HCT116 (cell line): ENCODE results near the gene CACNA1C. TPM values are rescaled to one million over a fixed set of nuclear protein-coding genes. Genes with fewer than 3 reads are reported as not detected.

Source experiments
- ATAC-seq: fragments of 200-7000 bp; cut with Tn5 transposase; 2 replicates; pipeline ENCODE4 v1.9.1; 2020; ENCODE audit warnings: mild to moderate bottlenecking, moderate library complexity
- BruUV-seq: library from RNA; stranded (reverse); fragments of 400-500 nt; replicated peaks from 2 replicates; lab custom pipeline; 2021; lab: Mats Ljungman, UMichigan
- CTCF ChIA-PET: fragments of 300-600 bp; sonication (Branson Sonifier 250); formaldehyde crosslinking; loops from one replicate; lab custom pipeline; 2021; ENCODE audit warnings: antibody characterized with exemption; lab: Charles Lee
- POLR2A ChIA-PET: fragments of 300-600, 350-600 bp; sonication (Branson Sonifier 250); formaldehyde crosslinking; loops from one replicate; lab custom pipeline; 2021; ENCODE audit warnings: antibody characterized with exemption; lab: Charles Lee
- RAD21 ChIA-PET, 2 experiments: fragments of 300-600 bp; sonication (Branson Sonifier 250); formaldehyde crosslinking; loops; one replicate each; lab custom pipeline; 2023; ENCODE audit warnings: low total read pairs in 2 of 2; ENCODE audit not compliant: uncharacterized antibody in 2 of 2, unreplicated experiment in 2 of 2, low non-redundant PET in 1 of 2; lab: Charles Lee
- DNase-seq: peaks from one replicate; pipeline ENCODE4 v3.0.0-alpha.2; 2010; ENCODE audit warnings: low read depth, low spot score
- H2AFZ ChIP-seq: fragments of 200-600 bp; shearing (Covaris generic), sonication (generic); 2 replicates; pipeline ENCODE4 v1.6.1; 2017; ENCODE audit warnings: low read depth, mixed run types, mixed read lengths, antibody characterized with exemption, low read length; ENCODE audit not compliant: poor library complexity, severe bottlenecking
- H3K27ac ChIP-seq: 2 replicates; pipeline ENCODE4 v1.5.1; 2012; ENCODE audit warnings: low read depth, low read length
- H3K27me3 ChIP-seq: fragments of 200-600 bp; sonication (generic); 2 replicates; pipeline ENCODE4 v1.6.1; 2016; ENCODE audit warnings: mixed run types, low read length, mixed read lengths; ENCODE audit not compliant: insufficient read depth
- H3K36me3 ChIP-seq, 2 experiments: fragments of 200-500 bp in 1 of 2; fragments of 200-600 bp in 1 of 2; sonication (Bioruptor generic) in 1 of 2; sonication (generic) in 1 of 2; 2 replicates each; pipeline versions ENCODE4 v1.5.1 to v1.6.1; 2014 to 2016; ENCODE audit warnings: low read length in 2 of 2, inconsistent platforms in 1 of 2, mixed read lengths in 1 of 2, mixed run types in 1 of 2; ENCODE audit not compliant: insufficient read depth in 2 of 2, control insufficient read depth in 1 of 2
- H3K4me1 ChIP-seq, 2 experiments: fragments of 200-600 bp in 1 of 2; sonication (generic) in 1 of 2; 2 replicates each; pipeline versions ENCODE4 v1.5.1 to v1.6.1; 2012 to 2017; ENCODE audit warnings: low read length in 2 of 2, inconsistent platforms in 1 of 2, mild to moderate bottlenecking in 1 of 2, mixed read lengths in 1 of 2, mixed run types in 1 of 2, moderate library complexity in 1 of 2; ENCODE audit not compliant: insufficient read depth in 2 of 2, control insufficient read depth in 1 of 2
- H3K4me2 ChIP-seq: fragments of 200-600 bp; sonication (generic); 2 replicates; pipeline ENCODE4 v1.6.1; 2017; ENCODE audit warnings: mixed run types, low read length, mixed read lengths
- H3K4me3 ChIP-seq, 2 experiments: fragments of 200-600 bp in 1 of 2; sonication (generic) in 1 of 2; replicated peaks in 1 of 2; 2 replicates each; pipeline ENCODE4 v1.5.1; 2011 to 2016; ENCODE audit warnings: low read length in 2 of 2, control low read depth in 1 of 2, low read depth in 1 of 2, mild to moderate bottlenecking in 1 of 2, mixed read lengths in 1 of 2, mixed run types in 1 of 2
- H3K79me2 ChIP-seq: fragments of 200-600 bp; sonication (generic); 2 replicates; pipeline ENCODE4 v1.6.1; 2017; ENCODE audit warnings: mild to moderate bottlenecking, mixed run types, low read length, moderate library complexity, mixed read lengths; ENCODE audit not compliant: insufficient read depth
- H3K9ac ChIP-seq: fragments of 200-600 bp; sonication (generic); 2 replicates; pipeline ENCODE4 v1.6.1; 2016; ENCODE audit warnings: low read length, mixed read lengths
- H3K9me2 ChIP-seq: fragments of 200-600 bp; sonication (generic), shearing (Covaris generic); 2 replicates; pipeline ENCODE4 v1.6.1; 2017; ENCODE audit warnings: mixed run types, mild to moderate bottlenecking, moderate library complexity; ENCODE audit not compliant: insufficient read depth
- H3K9me3 ChIP-seq, 2 experiments: fragments of 200-500 bp in 1 of 2; fragments of 200-600 bp in 1 of 2; sonication (Bioruptor generic) in 1 of 2; sonication (generic) in 1 of 2; 2 replicates each; pipeline ENCODE4 v1.6.1; 2014 to 2017; ENCODE audit warnings: low read length in 2 of 2, mixed read lengths in 2 of 2, inconsistent platforms in 1 of 2, low read depth in 1 of 2, mild to moderate bottlenecking in 1 of 2, mixed run types in 1 of 2, moderate library complexity in 1 of 2; ENCODE audit not compliant: control insufficient read depth in 1 of 2, insufficient read depth in 1 of 2
- H4K20me1 ChIP-seq: fragments of 200-600 bp; sonication (generic), shearing (Covaris generic); 2 replicates; pipeline ENCODE4 v1.6.1; 2017; ENCODE audit warnings: mixed run types, mild to moderate bottlenecking, moderate library complexity; ENCODE audit not compliant: insufficient read depth
- CBX3 ChIP-seq: IDR thresholded peaks from 2 replicates; pipeline ENCODE4 v1.6.1; 2012; ENCODE audit warnings: low read depth
- CEBPB ChIP-seq: IDR thresholded peaks from 2 replicates; pipeline ENCODE4 v1.6.1; 2012; ENCODE audit warnings: low read depth
- ELF1 ChIP-seq: IDR thresholded peaks from 2 replicates; pipeline ENCODE4 v1.6.1; 2012; ENCODE audit warnings: low read depth, borderline replicate concordance
- FOSL1 ChIP-seq: IDR thresholded peaks from 2 replicates; pipeline ENCODE4 v1.6.1; 2012; ENCODE audit warnings: low read depth
- JUND ChIP-seq: IDR thresholded peaks from 2 replicates; pipeline ENCODE4 v1.6.1; 2012
- POLR2A ChIP-seq: IDR thresholded peaks from 2 replicates; pipeline ENCODE4 v1.7.0; 2011; ENCODE audit warnings: borderline replicate concordance; ENCODE audit not compliant: insufficient read depth, insufficient read length; ENCODE audit errors: extremely low read depth
- POLR2AphosphoS5 ChIP-seq: IDR thresholded peaks from 2 replicates; pipeline ENCODE4 v1.6.1; 2011; ENCODE audit warnings: mild to moderate bottlenecking, low read depth, low read length, moderate library complexity
- RAD21 ChIP-seq: IDR thresholded peaks from 2 replicates; pipeline ENCODE4 v1.6.1; 2012; ENCODE audit warnings: low read depth, mild to moderate bottlenecking
- SP1 ChIP-seq: IDR thresholded peaks from 2 replicates; pipeline ENCODE4 v1.6.1; 2012; ENCODE audit warnings: low read depth
- SRF ChIP-seq: IDR thresholded peaks from 2 replicates; pipeline ENCODE4 v1.6.1; 2012; ENCODE audit warnings: low read depth
- TCF7L2 ChIP-seq: IDR thresholded peaks from 2 replicates; pipeline ENCODE4 v1.7.0; 2011; ENCODE audit warnings: borderline replicate concordance, inconsistent platforms; ENCODE audit not compliant: insufficient read depth, insufficient read length; ENCODE audit errors: extremely low read depth
- YY1 ChIP-seq: IDR thresholded peaks from 2 replicates; pipeline ENCODE4 v1.6.1; 2011; ENCODE audit warnings: low read length, low read depth, moderate library complexity, mild to moderate bottlenecking; ENCODE audit not compliant: insufficient replicate concordance; ENCODE audit errors: extremely low read depth
- ZFX ChIP-seq: fragments of 450-650 bp; IDR thresholded peaks from 2 replicates; pipeline ENCODE4 v1.6.1; 2017
- ZNF274 ChIP-seq: fragments of 200-500 bp; sonication (Bioruptor generic); IDR thresholded peaks from 2 replicates; pipeline ENCODE4 v1.6.1; 2014; ENCODE audit warnings: mild to moderate bottlenecking, low read depth, low read length, inconsistent platforms
- intact Hi-C: fragments of 100-400 bp; cut with micrococcal nuclease; formaldehyde crosslinking; loops from 2 replicates; pipeline ENCODE4 v1.10.0; 2022
- total RNA-seq: library from RNA; stranded (reverse); gene quantifications from one replicate; pipeline ENCODE4 v1.2.1, GENCODE V29; 2021; ENCODE audit not compliant: unreplicated experiment
- TF ChIP-seq, protein P1 (sequence below): IDR thresholded peaks from 2 replicates; pipeline ENCODE4 v1.6.1; 2012; ENCODE audit warnings: low read depth
- TF ChIP-seq, protein P2 (sequence below), 3 experiments: fragments of 200-600 bp in 1 of 3; sonication (generic) in 1 of 3; IDR thresholded peaks in 2 of 3; conservative IDR thresholded peaks in 1 of 3; 2 replicates each; pipeline ENCODE4 v1.5.1; 2012 to 2017; ENCODE audit warnings: low read depth in 2 of 3, low read length in 2 of 3, antibody characterized with exemption in 1 of 3, borderline replicate concordance in 1 of 3, control low read depth in 1 of 3, mild to moderate bottlenecking in 1 of 3, mixed read lengths in 1 of 3, mixed run types in 1 of 3, moderate library complexity in 1 of 3; ENCODE audit not compliant: insufficient read depth in 1 of 3
- TF ChIP-seq, protein P3 (sequence below): IDR thresholded peaks from 2 replicates; pipeline ENCODE4 v1.6.1; 2012
- TF ChIP-seq, protein P4 (sequence below): IDR thresholded peaks from 2 replicates; pipeline ENCODE4 v1.6.1; 2012
- TF ChIP-seq, protein P5 (sequence below): IDR thresholded peaks from 2 replicates; pipeline ENCODE4 v1.6.1; 2011; ENCODE audit warnings: mild to moderate bottlenecking, low read length, moderate library complexity; ENCODE audit not compliant: insufficient replicate concordance; ENCODE audit errors: extremely low read depth

Gene CACNA1C
- total RNA-seq, 1 experiment from 2014 or later: 0.05 TPM

DNA sequence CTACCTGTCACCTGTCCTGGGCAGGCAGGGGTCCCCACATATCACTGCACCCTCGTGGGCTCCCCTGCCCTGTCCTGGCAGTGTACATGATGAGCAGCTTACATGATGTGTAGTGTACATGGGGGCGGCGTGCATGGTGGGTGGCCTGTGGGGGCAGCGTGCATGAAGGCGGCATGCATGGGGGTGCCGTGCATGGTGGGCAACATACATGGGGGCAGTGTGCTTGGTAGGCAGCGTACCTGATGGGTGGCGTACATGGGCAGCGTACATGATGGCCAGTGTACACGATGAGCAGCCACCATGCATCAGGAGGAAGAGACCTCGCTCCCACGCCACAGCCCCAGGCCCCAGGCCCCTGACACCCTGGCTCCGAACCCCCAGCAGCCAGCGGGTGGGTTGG is 266.3 kb downstream of the CACNA1C start:
- POLR2A ChIA-PET: no interaction called here
- H3K27ac ChIP-seq: no peak overlapping the region
- no peak overlapping the region for H3K4me3 ChIP-seq
- H2AFZ ChIP-seq: no peak overlapping the region
- ATAC-seq (no peak), DNase-seq (no peak)
- H3K4me1 ChIP-seq: peaks cover 7 to 11% of the 10 kb centered on the region in 2 experiments
- BruUV-seq: no TSS peak
- no peak overlapping the region for H3K4me2 ChIP-seq
- H3K27me3 ChIP-seq: no peaks in the 10 kb centered on the region; the same call in 1 of the 2 replicates
- no peaks in the 10 kb centered on the region for H3K9me2 ChIP-seq
- TF ChIP-seq ELF1 (no peak), JUND (no peak), FOSL1 (no peak), RAD21 (no peak), TCF7L2 (no peak), SP1 (no peak), POLR2AphosphoS5 (no peak), SRF (no peak), ZNF274 (no peak), CEBPB (no peak), YY1 (no peak), POLR2A (no peak), ZFX (no peak), CBX3 (no peak)
- TF ChIP-seq, protein P1, sequence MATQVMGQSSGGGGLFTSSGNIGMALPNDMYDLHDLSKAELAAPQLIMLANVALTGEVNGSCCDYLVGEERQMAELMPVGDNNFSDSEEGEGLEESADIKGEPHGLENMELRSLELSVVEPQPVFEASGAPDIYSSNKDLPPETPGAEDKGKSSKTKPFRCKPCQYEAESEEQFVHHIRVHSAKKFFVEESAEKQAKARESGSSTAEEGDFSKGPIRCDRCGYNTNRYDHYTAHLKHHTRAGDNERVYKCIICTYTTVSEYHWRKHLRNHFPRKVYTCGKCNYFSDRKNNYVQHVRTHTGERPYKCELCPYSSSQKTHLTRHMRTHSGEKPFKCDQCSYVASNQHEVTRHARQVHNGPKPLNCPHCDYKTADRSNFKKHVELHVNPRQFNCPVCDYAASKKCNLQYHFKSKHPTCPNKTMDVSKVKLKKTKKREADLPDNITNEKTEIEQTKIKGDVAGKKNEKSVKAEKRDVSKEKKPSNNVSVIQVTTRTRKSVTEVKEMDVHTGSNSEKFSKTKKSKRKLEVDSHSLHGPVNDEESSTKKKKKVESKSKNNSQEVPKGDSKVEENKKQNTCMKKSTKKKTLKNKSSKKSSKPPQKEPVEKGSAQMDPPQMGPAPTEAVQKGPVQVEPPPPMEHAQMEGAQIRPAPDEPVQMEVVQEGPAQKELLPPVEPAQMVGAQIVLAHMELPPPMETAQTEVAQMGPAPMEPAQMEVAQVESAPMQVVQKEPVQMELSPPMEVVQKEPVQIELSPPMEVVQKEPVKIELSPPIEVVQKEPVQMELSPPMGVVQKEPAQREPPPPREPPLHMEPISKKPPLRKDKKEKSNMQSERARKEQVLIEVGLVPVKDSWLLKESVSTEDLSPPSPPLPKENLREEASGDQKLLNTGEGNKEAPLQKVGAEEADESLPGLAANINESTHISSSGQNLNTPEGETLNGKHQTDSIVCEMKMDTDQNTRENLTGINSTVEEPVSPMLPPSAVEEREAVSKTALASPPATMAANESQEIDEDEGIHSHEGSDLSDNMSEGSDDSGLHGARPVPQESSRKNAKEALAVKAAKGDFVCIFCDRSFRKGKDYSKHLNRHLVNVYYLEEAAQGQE: no peak
- TF ChIP-seq, protein P2, sequence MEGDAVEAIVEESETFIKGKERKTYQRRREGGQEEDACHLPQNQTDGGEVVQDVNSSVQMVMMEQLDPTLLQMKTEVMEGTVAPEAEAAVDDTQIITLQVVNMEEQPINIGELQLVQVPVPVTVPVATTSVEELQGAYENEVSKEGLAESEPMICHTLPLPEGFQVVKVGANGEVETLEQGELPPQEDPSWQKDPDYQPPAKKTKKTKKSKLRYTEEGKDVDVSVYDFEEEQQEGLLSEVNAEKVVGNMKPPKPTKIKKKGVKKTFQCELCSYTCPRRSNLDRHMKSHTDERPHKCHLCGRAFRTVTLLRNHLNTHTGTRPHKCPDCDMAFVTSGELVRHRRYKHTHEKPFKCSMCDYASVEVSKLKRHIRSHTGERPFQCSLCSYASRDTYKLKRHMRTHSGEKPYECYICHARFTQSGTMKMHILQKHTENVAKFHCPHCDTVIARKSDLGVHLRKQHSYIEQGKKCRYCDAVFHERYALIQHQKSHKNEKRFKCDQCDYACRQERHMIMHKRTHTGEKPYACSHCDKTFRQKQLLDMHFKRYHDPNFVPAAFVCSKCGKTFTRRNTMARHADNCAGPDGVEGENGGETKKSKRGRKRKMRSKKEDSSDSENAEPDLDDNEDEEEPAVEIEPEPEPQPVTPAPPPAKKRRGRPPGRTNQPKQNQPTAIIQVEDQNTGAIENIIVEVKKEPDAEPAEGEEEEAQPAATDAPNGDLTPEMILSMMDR (IDR thresholded peaks at IDR 0.05 in 2 of 3, conservative IDR thresholded peaks at IDR 0.05 in 1 of 3; ENCODE audit: borderline replicate concordance in 1 of 3, insufficient read depth in 1 of 3, low read depth in 2 of 3, low read length in 2 of 3): no peak
- TF ChIP-seq, protein P3, sequence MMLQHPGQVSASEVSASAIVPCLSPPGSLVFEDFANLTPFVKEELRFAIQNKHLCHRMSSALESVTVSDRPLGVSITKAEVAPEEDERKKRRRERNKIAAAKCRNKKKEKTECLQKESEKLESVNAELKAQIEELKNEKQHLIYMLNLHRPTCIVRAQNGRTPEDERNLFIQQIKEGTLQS: no peak
- TF ChIP-seq, protein P4, sequence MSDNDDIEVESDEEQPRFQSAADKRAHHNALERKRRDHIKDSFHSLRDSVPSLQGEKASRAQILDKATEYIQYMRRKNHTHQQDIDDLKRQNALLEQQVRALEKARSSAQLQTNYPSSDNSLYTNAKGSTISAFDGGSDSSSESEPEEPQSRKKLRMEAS: no peak
- TF ChIP-seq, protein P5, sequence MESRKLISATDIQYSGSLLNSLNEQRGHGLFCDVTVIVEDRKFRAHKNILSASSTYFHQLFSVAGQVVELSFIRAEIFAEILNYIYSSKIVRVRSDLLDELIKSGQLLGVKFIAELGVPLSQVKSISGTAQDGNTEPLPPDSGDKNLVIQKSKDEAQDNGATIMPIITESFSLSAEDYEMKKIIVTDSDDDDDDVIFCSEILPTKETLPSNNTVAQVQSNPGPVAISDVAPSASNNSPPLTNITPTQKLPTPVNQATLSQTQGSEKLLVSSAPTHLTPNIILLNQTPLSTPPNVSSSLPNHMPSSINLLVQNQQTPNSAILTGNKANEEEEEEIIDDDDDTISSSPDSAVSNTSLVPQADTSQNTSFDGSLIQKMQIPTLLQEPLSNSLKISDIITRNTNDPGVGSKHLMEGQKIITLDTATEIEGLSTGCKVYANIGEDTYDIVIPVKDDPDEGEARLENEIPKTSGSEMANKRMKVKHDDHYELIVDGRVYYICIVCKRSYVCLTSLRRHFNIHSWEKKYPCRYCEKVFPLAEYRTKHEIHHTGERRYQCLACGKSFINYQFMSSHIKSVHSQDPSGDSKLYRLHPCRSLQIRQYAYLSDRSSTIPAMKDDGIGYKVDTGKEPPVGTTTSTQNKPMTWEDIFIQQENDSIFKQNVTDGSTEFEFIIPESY: no peak
- intact Hi-C loops: no loop called here
- CTCF ChIA-PET: no interaction called here
- RAD21 ChIA-PET: no interaction called here
- no peaks in the 10 kb centered on the region for H4K20me1 ChIP-seq
- H3K79me2 ChIP-seq: no peaks in the 10 kb centered on the region
- no peaks in the 10 kb centered on the region for H3K36me3 ChIP-seq
- H3K9me3 ChIP-seq: no peaks in the 10 kb centered on the region
- H3K9ac ChIP-seq: no peak overlapping the region
